IMR-90 (cell line): ENCODE results near the gene RPS16.

Experiments
- BHLHE40 ChIP-seq: fragments of 150-350 bp; IDR thresholded peaks from 2 replicates; pipeline ENCODE4 v1.6.1; 2016; ENCODE audit warnings: mild to moderate bottlenecking, low read depth, low read length
- CEBPB ChIP-seq: IDR thresholded peaks from 2 replicates; pipeline ENCODE4 v1.6.1; 2012; ENCODE audit warnings: low read depth, low read length, improper control_type of control experiment
- CHD1 ChIP-seq: IDR thresholded peaks from 2 replicates; pipeline ENCODE4 v1.6.1; 2012; ENCODE audit warnings: low read depth, low read length, improper control_type of control experiment
- FOS ChIP-seq: fragments of 150-350 bp; IDR thresholded peaks from 2 replicates; pipeline ENCODE4 v1.6.1; 2016; ENCODE audit warnings: low read depth, low read length
- MAFK ChIP-seq: IDR thresholded peaks from 2 replicates; pipeline ENCODE4 v1.6.1; 2012; ENCODE audit warnings: low read depth, low read length, improper control_type of control experiment
- MAZ ChIP-seq: IDR thresholded peaks from 2 replicates; pipeline ENCODE4 v1.6.1; 2012; ENCODE audit warnings: low read depth, mild to moderate bottlenecking, low read length, improper control_type of control experiment, moderate library complexity, borderline replicate concordance
- MXI1 ChIP-seq: IDR thresholded peaks from 2 replicates; pipeline ENCODE4 v1.6.1; 2012; ENCODE audit warnings: low read depth, mild to moderate bottlenecking, low read length, moderate library complexity, borderline replicate concordance
- NFE2L2 ChIP-seq: fragments of 150-350 bp; IDR thresholded peaks from 2 replicates; pipeline ENCODE4 v1.6.1; 2016; ENCODE audit warnings: low read depth, mild to moderate bottlenecking, low read length
- POLR2A ChIP-seq: IDR thresholded peaks from 2 replicates; pipeline ENCODE4 v1.6.1; 2012; ENCODE audit warnings: mild to moderate bottlenecking, low read depth, low read length
- RAD21 ChIP-seq: IDR thresholded peaks from 2 replicates; pipeline ENCODE4 v1.6.1; 2012; ENCODE audit warnings: low read length, improper control_type of control experiment
- RCOR1 ChIP-seq: IDR thresholded peaks from 2 replicates; pipeline ENCODE4 v1.6.1; 2012; ENCODE audit warnings: mild to moderate bottlenecking, low read length, improper control_type of control experiment; ENCODE audit not compliant: insufficient replicate concordance
- SMC3 ChIP-seq: fragments of 150-350 bp; IDR thresholded peaks from 2 replicates; pipeline ENCODE4 v1.6.1; 2016; ENCODE audit warnings: low read depth, mild to moderate bottlenecking, antibody characterized with exemption, low read length, moderate library complexity
- TF ChIP-seq, protein P1 (sequence below): conservative IDR thresholded peaks from 2 replicates; pipeline ENCODE4 v1.5.1; 2012; ENCODE audit warnings: mild to moderate bottlenecking, low read depth, low read length, improper control_type of control experiment
- TF ChIP-seq, protein P2 (sequence below): fragments of 150-350 bp; IDR thresholded peaks from 2 replicates; pipeline ENCODE4 v1.6.1; 2017; ENCODE audit warnings: mild to moderate bottlenecking, antibody characterized with exemption, low read length, low read depth

DNA sequence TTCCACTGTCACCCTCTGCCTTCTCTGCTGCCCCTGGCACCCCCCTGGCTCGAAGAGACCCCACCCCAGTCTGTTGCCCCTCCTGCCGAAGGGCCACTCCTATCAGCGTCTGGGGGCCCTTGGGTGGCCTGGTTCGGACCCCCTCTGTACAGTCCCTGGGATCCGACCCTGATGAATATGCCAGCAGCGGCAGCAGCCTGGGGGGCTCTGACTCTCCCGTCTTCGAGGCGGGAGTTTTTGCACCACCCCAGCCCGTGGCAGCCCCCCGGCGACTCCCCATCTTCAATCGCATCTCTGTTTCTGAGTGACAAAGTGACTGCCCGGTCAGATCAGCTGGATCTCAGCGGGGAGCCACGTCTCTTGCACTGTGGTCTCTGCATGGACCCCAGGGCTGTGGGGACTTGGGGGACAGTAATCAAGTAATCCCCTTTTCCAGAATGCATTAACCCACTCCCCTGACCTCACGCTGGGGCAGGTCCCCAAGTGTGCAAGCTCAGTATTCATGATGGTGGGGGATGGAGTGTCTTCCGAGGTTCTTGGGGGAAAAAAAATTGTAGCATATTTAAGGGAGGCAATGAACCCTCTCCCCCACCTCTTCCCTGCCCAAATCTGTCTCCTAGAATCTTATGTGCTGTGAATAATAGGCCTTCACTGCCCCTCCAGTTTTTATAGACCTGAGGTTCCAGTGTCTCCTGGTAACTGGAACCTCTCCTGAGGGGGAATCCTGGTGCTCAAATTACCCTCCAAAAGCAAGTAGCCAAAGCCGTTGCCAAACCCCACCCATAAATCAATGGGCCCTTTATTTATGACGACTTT lies 27.1 kb downstream of the RPS16 start:
- TF ChIP-seq, protein P1, sequence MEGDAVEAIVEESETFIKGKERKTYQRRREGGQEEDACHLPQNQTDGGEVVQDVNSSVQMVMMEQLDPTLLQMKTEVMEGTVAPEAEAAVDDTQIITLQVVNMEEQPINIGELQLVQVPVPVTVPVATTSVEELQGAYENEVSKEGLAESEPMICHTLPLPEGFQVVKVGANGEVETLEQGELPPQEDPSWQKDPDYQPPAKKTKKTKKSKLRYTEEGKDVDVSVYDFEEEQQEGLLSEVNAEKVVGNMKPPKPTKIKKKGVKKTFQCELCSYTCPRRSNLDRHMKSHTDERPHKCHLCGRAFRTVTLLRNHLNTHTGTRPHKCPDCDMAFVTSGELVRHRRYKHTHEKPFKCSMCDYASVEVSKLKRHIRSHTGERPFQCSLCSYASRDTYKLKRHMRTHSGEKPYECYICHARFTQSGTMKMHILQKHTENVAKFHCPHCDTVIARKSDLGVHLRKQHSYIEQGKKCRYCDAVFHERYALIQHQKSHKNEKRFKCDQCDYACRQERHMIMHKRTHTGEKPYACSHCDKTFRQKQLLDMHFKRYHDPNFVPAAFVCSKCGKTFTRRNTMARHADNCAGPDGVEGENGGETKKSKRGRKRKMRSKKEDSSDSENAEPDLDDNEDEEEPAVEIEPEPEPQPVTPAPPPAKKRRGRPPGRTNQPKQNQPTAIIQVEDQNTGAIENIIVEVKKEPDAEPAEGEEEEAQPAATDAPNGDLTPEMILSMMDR = no peak
- no peak for TF ChIP-seq SMC3
- peak; percentile 76 for TF ChIP-seq POLR2A
- no peak for TF ChIP-seq RAD21
- TF ChIP-seq MAFK = no peak
- TF ChIP-seq RCOR1 = no peak
- no peak for TF ChIP-seq MXI1
- no peak for TF ChIP-seq BHLHE40
- peak; percentile 7; the same call in 1 of the 2 replicates for TF ChIP-seq MAZ
- TF ChIP-seq CEBPB = no peak
- TF ChIP-seq, protein P2, sequence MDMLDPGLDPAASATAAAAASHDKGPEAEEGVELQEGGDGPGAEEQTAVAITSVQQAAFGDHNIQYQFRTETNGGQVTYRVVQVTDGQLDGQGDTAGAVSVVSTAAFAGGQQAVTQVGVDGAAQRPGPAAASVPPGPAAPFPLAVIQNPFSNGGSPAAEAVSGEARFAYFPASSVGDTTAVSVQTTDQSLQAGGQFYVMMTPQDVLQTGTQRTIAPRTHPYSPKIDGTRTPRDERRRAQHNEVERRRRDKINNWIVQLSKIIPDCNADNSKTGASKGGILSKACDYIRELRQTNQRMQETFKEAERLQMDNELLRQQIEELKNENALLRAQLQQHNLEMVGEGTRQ = peak; percentile 56
- peak; percentile 88; the same call in 1 of the 2 replicates for TF ChIP-seq CHD1
- TF ChIP-seq FOS = no peak
- no peak; the same call in 1 of the 2 replicates for TF ChIP-seq NFE2L2
